NB4 (cell line): Measurements from ENCODE around the gene EDAR.

ENCODE experiments used
- DNase-seq: peaks from one replicate; pipeline ENCODE4 v3.0.0; 2010; ENCODE audit warnings: low read depth
- H3K4me3 ChIP-seq: one replicate; pipeline ENCODE4 v1.5.1; 2011; ENCODE audit warnings: mild to moderate bottlenecking, low read depth, low read length, moderate library complexity
- CTCF ChIP-seq: IDR thresholded peaks from one replicate; pipeline ENCODE4 v1.5.1; 2012; ENCODE audit warnings: low read depth, low read length
- MAX ChIP-seq: IDR thresholded peaks from 2 replicates; pipeline ENCODE4 v1.6.1; 2011; ENCODE audit warnings: low read depth, low read length
- MYC ChIP-seq: IDR thresholded peaks from 2 replicates; pipeline ENCODE4 v1.6.1; 2011; ENCODE audit warnings: low read depth, low read length
- POLR2A ChIP-seq: IDR thresholded peaks from 2 replicates; pipeline ENCODE4 v1.6.1; 2011; ENCODE audit warnings: mild to moderate bottlenecking; ENCODE audit not compliant: insufficient read length; ENCODE audit errors: extremely low read depth

Gene EDAR

GRCh38 chr2:108896741-108897140 lies 92.3 kb downstream of the EDAR start:
- H3K4me3 ChIP-seq, result no peak overlapping the region
- DNase-seq, result no peak
- no peak for TF ChIP-seq MAX
- no peak for TF ChIP-seq MYC
- TF ChIP-seq POLR2A, result no peak
- TF ChIP-seq CTCF, result no peak

GRCh38 chr2:108895188-108895587 lies 93.8 kb downstream of the EDAR start:
- H3K4me3 ChIP-seq, result no peak overlapping the region
- no peak for TF ChIP-seq CTCF
- no peak for TF ChIP-seq MAX
- no peak for TF ChIP-seq MYC
- TF ChIP-seq POLR2A, result no peak
- DNase-seq, result no peak

GRCh38 chr2:108894766-108895165 lies 94.3 kb downstream of the EDAR start:
- TF ChIP-seq MAX, result no peak
- no peak for TF ChIP-seq MYC
- DNase-seq, result no peak
- no peak overlapping the region for H3K4me3 ChIP-seq

- no peak for TF ChIP-seq POLR2A
- TF ChIP-seq MYC, result no peak
- TF ChIP-seq CTCF, result no peak
- TF ChIP-seq MAX, result no peak
- no peak for DNase-seq
- no peak overlapping the region for H3K4me3 ChIP-seq
Observed at GRCh38 chr2:108893277-108893676, 95.7 kb downstream of the EDAR start.

GRCh38 chr2:108889907-108890306 lies 99.1 kb downstream of the EDAR start:
- no peak for DNase-seq

GRCh38 chr2:108884619-108885018 lies 104.4 kb downstream of the EDAR start:
- TF ChIP-seq MAX (no peak), POLR2A (no peak), CTCF (no peak), MYC (no peak)
- no peak for DNase-seq
- H3K4me3 ChIP-seq, result no peak overlapping the region

More at GRCh38 chr2:108889907-108890306, 99.1 kb downstream of the EDAR start:
- H3K4me3 ChIP-seq, result no peak overlapping the region
- TF ChIP-seq POLR2A (no peak), MAX (no peak), CTCF (no peak), MYC (no peak)
